ENCODE results near the gene CYTH4.

The CYTH4 gene

GRCh38 chr22:37363261-37363992, 81.1 kb downstream of the CYTH4 start:
- Histone ChIP-seq H3K4me3 (ENCODE audit: control insufficient read depth in 1 of 7, extremely low read depth in 1 of 7, insufficient read depth in 4 of 7, low read depth in 2 of 7, low read length in 6 of 7) (no peak overlapping the region), H3K27ac (ENCODE audit: insufficient read depth in 1 of 2, low read depth in 1 of 2, low read length in 2 of 2, poor library complexity in 1 of 2, severe bottlenecking in 2 of 2) (no peak overlapping the region), H3K4me1 (ENCODE audit: control extremely low read depth in 1 of 4, control insufficient read depth in 4 of 4, insufficient read depth in 4 of 4, low read length in 3 of 4) (peaks cover 0 to 58% (median 10%) of the 10 kb centered on the region in 4 experiments), H3K9me3 (ENCODE audit: control extremely low read depth in 1 of 5, control insufficient read depth in 4 of 5, insufficient read depth in 2 of 5, low read depth in 1 of 5, low read length in 4 of 5) (no peaks in the 10 kb centered on the region), H3K27me3 (replicated peaks in 2 of 5; ENCODE audit: control insufficient read depth in 4 of 5, insufficient read depth in 5 of 5, low read length in 4 of 5) (no peaks in the 10 kb centered on the region), H3K36me3 (ENCODE audit: control insufficient read depth in 4 of 4, insufficient read depth in 4 of 4, low read length in 3 of 4) (no peaks in the 10 kb centered on the region)
- DNase-seq: no peak
- 96% methylated on average over 15 of the region's 15 CpGs for WGBS (ENCODE audit: insufficient coverage)
- CTCF ChIA-PET: no interaction called here
- POLR2A ChIA-PET: no interaction called here
